ENCODE measurements around the gene FBXL3.

DNA sequence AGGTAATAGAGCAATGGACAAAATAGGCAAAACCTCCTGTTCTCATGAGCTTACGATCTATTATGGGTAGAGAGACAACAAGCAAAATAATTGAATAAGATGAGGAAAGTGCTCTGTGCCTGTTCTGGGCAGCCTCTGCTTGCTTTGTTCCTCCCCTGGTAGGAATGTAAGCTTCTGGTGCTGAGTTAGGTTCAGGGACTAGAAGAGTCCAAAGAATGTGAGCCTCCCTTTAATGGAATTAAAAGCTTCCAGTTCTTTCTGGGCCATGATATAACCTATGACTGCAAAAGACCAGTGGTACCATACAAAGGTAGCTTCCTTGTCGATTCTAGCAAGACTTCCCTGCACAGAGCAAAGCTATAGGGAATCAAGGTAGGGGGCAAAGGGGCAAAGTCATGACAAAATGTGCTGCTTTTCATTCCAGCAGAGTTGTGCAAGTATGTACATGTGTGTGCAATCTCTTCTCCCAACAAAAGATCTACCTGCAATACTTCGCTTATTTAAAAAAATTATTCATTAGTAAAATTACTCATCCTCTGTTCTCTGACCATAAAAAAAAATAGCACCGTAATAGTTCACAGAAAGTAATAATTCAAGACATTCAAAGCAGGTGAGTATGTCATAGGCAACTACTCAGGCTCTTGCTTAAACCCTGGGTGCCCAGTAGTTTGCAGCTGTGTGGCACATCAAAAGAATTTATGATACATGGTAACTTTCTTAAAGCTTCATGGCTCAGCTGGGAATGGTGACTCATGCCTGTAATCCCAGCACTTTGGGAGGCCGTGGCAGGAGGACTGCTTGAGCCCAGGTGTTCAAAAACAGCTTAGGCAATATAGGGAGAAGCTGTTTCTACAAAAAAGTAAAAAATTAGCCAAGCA lies 57.2 kb downstream of the FBXL3 start:
- no peak for TF ChIP-seq GATA3 (IDR thresholded peaks at IDR 0.05; ENCODE audit: low read depth, low read length)
- TF ChIP-seq GATA2 (IDR thresholded peaks at IDR 0.05; ENCODE audit: low read depth, low read length): no peak

Data from SH-SY5Y (cell line).